ENCODE results near the gene ZNF735.
"Not testable (repeated sequence)": the region's sequence is repeated elsewhere in the genome, so short reads cannot be mapped to it uniquely, and the experiment has no call there.

Gene ZNF735

DNA sequence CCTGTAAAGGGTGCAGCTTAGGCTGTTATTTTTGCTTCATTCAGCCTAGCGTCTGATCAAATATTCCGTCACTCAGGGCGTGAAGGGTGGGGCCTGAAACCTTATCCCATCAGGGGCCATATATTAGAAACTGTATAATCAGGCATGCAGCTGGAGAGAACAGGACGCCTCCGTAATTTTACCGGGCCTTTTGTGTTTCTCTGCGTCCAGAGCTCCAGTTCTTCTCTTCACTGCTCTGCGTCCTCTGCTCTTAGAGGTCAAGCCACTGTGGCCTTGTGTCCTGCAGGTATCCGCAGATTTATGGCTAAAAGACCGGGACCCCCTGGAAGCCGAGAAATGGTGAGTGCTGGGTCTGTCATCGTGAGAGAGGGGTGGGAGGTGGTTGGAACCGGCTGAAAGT is at the start of gene ZNF735:
Gene ZNF735, plus strand, starts transcription at position 301 of the 400 bp plus-strand sequence. Its CDS starts 0 bp downstream, at position 301.
- DNase-seq (ENCODE audit: low spot score), result no peak

DNA sequence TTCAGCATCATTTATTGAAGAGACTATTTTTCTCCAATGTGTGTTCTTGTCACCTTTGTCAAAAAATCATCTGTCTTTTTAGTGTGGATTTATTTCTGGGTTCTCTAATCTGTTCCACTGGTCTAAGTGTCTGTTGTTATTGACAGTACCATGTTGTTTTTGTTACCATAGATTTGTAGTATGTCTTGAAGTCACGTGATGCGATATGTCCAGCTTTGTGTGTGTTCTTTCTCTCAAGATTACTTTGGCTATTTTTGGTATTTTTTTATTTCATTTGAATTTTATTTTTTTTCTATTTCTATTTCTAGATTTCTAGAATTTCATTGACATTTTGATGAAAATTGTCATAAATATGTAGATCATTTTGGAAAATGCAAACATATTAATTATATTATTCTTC is 36.0 kb upstream of the ZNF735 start:
- DNase-seq (ENCODE audit: low spot score), result not testable (repeated sequence)

DNA sequence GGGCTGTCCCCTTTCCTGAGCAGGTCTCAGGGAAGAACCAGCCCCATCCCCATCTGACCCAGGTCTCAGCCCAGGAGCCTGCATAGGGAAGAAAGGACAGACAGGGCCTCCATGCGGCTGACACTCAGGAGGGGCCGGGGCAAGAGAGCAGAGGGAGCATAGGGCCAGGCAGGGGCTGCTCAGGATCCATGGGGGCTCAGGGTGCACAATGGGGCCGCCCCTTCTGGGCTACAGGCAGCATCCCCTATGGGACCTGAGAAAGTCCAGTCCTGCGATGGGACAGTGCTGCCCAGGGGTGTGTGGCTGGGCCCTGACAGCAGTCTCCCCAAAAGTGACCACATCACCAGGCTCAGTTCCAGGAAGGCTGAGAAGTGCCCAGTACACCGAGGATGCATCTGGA is 32.7 kb upstream of the ZNF735 start:
- DNase-seq (ENCODE audit: low spot score), result no peak

DNA sequence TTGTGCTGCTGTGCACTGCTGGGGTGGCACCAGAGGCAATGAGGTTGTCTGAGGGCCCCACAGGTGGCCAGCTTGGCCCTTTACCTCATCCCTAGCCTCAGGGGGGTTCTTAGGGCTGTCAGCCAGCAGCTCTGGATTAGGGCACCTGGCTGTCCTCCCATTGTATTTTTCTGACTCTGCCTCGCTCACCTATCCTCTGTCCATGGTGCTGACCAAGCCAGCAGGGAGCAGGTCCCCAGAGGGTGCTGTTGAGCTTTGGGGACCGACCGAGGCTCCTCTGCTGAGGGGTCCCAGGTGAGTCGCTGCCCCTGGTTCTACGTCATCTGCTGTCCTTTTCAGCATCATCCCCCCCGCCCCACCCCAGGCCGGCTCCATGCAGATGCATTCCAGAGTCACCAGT is 32.1 kb upstream of the ZNF735 start:
- DNase-seq (ENCODE audit: low spot score), result no peak

DNA sequence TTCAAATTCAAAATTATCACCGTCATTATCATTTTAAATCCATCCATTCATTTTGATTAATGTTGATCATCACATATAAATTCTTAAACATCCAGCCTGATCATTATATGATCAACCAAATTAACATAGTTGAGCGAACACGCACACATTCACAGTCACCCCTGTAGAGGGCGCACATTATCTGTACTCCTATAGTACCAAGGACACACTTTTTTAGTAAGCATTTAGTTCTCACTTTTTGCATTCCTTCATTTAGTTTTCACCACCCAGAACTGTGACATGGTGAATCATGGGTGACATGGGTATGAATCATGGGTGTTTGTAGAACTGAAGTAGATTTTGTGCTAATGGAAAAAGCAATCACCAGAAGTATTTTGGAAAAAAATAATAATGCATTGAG is 26.0 kb upstream of the ZNF735 start:
- DNase-seq (ENCODE audit: low spot score), result no peak

DNA sequence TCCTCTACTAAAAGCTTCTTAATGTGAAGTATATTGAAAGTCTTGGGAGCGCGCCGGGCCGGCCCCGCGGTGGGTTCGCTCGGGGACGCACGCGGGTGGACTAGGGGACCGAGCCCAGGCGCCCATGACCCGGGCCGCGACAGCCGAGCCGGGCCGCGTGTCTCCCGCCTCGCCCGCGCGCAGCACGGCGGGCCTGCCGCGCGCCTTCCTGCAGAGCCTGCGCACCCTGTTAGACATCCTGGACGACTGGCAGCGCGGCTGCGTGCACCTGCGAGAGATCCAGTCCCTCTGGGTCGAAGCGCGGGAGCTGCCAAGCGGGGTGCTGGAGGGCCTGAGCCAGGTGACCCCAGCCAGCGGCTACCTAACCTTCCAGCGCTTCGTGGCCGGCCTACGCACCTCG is 25.4 kb upstream of the ZNF735 start:
- no peak for DNase-seq (ENCODE audit: low spot score)

DNA sequence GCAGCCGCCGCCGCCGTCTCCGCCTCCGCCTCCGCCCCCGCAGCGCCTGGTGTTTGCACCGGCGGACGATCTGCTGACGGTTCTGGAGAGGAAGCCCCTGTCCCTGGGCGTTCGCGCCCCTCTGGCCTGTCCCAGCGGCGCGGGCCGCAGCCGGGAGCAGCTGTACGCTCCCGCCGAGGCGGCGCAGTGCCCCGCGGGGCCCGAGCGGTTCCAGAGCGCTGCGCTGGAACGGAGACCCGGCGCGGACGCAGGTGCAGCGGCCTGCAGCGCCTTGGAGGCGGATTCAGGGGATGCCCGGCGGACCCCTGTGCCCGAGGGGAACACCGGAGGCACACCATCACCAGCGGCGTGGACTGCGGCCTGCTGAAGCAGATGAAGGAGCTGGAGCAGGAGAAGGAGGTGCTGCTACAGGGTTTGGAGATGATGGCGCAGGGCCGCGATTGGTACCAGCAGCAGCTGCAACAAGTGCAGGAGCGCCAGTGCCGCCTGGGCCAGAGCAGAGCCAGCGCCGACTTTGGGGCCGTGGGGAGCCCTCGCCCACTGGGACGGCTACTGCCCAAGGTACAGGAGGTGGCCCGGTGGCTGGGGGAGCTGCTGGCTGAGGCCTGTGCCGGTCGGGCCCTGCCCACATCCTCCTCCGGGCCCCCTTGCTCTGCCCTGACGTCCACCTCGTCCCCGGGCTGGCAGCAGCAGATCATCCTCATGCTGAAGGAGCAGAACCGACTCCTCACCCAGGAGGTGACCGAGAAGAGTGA is 24.8 kb upstream of the ZNF735 start:
- no peak for DNase-seq (ENCODE audit: low spot score)

DNA sequence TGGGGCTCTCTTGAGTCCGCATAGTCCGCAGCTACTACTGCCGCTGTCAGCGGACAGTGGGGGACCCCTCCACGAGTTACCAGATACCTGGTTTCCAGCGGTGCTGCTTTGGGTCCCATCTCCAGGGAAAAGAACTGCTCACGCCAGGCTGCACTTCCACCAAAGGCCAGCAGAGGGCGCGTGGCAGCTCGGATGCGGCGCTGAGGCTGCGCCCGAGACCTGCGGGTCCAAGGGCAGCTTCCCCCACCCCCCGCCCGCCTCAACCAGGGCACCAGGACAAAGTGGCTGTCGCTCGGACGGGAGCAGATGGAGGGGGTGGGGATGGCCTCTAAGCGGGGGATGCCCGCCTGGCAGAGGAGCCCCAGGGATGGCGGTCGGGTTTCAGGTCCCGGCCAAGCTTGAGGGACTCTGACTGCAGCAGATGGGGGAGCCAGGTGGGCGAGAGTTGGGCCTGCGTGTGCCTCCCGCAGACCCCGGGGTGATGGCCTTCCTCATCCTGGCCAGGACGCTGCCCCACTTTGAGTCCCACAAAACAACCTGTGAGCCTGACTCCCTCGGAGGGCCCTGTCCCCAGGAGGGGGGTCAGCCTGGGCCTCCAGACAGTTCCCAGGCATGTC is 23.8 kb upstream of the ZNF735 start:
- no peak for DNase-seq (ENCODE audit: low spot score)

DNA sequence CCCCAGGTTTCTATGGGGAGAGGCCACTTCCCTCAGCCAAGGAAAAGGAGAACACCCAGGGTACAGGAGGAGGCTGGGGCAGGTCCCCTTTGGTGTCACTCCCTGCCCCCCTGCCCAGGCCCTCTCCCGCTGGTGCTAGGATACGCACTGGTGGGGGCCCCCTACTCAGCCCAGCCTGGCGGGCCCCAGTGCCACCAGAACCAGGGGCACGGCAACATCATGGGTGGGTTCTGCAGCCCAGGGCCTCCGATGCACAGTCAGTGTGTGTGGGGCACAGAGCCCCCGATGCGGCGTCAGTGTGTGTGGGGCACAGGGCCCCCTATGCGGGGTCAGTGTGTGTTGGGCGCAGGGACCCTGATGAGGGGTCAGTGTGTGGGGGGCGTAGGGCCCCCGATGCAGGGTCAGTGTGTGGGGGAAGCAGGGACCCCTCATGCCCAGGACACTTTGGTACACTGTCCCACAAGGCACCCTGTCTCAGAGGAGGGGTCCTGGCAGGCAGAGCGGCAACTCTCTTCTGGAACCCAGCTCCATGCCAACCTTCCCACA is 23.1 kb upstream of the ZNF735 start:
- no peak for DNase-seq (ENCODE audit: low spot score)

DNA sequence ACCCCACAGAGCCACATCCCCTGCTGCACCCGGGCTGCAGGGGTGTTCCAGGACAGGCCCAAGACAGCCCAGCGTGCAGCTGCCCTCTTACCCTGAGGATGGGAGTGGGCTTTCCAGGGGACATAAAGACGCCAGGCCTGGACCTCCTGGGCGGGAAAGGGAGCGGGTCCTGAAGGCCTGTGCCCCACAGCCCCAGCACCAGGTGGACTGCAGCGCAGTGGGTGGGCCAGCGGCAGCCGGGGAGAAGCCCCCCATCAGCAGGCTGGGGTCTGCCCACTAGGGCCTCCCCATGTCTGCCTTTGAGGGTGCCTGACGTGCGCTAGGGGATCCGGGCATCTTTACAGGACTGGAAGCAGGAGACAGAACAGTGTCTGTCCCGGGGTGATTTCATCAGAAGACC is 22.6 kb upstream of the ZNF735 start:
- no peak for DNase-seq (ENCODE audit: low spot score)

DNA sequence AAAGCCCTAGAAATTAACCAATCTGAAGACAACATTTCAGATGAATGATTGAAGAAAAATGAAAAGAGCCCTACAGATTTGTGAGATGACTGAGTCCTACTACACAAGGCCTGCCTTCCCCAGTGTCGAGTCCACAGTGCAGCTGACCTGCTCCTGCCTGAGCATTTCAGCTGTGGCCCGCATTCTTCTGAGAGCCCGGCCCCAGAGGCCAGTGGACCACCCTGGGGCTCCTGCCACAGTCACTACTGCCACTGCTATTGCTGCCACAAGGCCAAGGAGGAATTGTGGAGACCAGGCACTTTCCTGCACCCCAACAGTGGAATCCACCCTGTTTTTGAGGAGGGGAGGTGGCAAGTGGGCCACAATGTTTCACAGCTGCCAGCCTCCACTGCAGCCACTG is 19.6 kb upstream of the ZNF735 start:
- no peak for DNase-seq (ENCODE audit: low spot score)

DNA sequence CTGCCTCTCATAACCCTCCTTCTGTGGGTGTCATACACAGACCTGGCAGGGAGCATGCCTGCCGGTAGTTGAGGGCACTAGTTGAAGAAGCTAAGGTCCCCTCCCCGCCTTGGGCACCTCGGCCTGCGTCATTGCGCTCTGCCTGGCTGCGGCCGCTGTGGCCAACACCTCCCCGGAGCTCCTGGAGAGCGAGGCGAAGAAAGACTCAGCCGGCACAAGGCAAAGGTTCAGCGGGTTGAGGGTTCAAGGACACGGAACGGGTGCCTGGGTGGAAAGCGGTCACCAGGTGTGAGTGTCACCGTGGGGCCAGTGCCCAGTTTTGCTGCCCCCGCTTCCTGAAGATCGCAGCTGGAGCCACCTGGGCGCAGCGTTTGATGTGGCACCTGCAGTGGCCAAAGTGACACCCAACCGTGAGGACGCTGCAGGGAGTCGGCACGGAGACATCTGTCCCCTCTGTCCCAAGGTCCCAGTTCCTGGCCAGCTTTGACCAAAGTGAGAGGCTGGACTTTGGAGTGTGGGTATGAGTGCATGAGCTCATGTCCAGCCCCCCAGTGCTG is 14.8 kb upstream of the ZNF735 start:
- DNase-seq (ENCODE audit: low spot score), result no peak

DNA sequence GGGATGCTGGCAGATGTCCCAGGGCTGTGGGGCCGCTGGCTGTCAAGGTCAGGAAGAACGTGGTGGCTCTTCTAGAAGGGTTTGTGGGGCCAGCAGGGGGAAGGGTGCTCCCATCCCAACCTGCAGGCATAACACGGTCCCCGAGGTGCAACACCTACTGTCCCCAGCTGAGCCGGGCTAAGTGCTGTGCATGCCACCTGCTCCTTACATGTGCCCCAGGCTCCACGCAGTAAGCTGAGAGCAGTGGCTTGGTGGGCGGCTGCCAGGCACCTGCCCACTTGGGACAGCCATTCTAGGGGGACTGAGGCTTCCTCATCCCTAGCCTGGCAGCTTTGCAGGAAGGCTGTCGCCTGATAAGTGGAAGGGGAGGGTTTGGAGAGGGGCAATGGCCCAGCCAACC is 14.2 kb upstream of the ZNF735 start:
- DNase-seq (ENCODE audit: low spot score), result no peak

DNA sequence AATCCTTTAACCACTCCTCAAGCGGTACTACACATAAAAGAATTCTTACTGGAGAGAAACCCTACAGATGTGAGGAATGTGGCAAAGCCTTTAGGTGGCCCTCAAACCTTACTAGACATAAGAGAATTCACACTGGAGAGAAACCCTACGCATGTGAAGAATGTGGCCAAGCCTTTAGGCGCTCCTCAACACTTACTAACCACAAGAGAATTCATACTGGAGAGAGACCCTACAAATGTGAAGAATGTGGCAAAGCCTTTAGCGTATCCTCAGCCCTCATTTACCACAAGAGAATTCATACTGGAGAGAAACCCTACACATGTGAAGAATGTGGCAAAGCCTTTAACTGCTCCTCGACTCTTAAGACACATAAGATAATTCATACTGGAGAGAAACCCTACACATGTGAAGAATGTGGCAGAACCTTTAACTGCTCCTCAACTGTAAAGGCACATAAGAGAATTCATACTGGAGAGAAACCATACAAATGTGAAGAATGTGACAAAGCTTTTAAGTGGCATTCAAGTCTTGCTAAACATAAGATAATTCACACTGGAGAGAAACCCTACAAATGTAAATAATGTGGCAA is 12.8 kb downstream of the ZNF735 start:
- not testable (repeated sequence) for DNase-seq (ENCODE audit: low spot score)

DNA sequence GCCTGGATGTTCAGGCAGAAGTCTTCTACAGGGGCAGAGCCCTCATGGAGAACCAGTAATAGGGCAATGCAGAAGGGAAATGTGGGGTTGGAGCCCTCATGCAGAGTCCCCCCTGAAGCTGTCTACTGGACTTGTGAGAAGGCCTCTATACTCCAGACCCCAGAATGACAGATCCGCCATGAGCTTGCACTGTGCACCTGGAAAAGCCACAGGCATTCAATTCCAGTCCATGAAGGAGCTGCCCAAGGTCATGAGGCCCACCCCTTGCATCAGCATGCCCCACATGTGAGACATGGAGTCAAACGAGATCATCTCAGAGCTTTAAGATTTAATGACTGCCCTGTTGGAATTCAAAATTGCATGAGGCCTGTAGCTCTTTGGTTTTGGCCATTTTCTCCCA is 16.4 kb downstream of the ZNF735 start:
- no peak for DNase-seq (ENCODE audit: low spot score)

DNA sequence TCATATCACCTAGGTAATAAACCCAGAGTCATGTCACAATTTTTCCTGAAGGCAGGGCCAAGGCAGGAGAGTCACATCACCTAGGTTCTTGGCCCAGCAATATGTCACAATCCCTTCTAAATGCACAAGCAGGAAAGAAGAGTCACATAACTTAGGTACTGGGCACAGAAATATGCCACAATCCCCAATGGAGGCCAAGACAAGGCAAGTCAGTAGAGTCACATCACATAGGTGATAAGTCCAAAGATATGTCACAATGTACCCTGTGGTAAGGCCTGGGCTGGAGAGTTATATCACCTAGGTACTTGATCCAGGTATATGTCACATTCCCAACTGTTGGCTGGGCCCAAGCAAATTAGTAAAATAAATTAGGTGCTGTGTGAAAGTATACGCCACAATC is 21.2 kb downstream of the ZNF735 start, which contains the start of gene ZNF679:
Gene ZNF679, plus strand, starts transcription at position 301 of the 400 bp plus-strand sequence. CDS start 20,644 bp downstream, outside the sequence.
- DNase-seq (ENCODE audit: low spot score), result not testable (repeated sequence)

DNA sequence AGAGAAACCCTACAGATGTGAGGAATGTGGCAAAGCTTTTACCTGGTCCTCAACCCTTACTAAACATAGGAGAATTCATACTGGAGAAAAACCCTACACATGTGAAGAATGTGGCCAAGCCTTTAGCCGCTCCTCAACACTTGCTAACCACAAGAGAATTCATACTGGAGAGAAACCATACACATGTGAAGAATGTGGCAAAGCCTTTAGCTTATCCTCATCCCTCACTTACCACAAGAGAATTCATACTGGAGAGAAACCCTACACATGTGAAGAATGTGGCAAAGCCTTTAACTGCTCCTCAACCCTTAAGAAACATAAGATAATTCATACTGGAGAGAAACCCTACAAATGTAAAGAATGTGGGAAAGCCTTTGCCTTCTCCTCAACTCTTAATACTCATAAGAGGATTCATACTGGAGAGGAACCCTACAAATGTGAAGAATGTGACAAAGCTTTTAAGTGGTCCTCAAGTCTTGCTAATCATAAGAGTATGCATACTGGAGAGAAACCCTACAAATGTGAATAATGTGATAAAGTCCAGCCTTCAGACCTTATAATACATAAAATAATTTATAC is 59.4 kb downstream of the ZNF735 start:
- DNase-seq (ENCODE audit: low spot score), result no peak

All from AG08395 (cell line).